Breast epithelium (tissue), 4 donors: ENCODE data around the gene CAPN15. TPM values are rescaled to one million over a fixed set of nuclear protein-coding genes. Genes with fewer than 3 reads are reported as not detected.

Source experiments
- DNase-seq, 2 donors: peaks; one replicate each; pipeline ENCODE4 v3.0.0-alpha.2; 2019; ENCODE audit warnings: low spot score in 2 of 2
- H3K27ac ChIP-seq, 2 donors: fragments of 200-600 bp; sonication (generic) in 1 of 2; one replicate each; pipeline ENCODE4 v1.5.1; 2016 to 2019; ENCODE audit warnings: mild to moderate bottlenecking in 1 of 2
- H3K27me3 ChIP-seq, 2 donors: fragments of 200-600 bp; sonication (generic) in 1 of 2; one replicate each; pipeline versions ENCODE4 v1.5.1 to v1.6.0; 2017 to 2019; ENCODE audit warnings: control low read depth in 1 of 2, mild to moderate bottlenecking in 1 of 2
- H3K36me3 ChIP-seq: fragments of 200-600 bp; one replicate; pipeline ENCODE4 v1.5.1; 2019
- H3K4me1 ChIP-seq, 2 donors: fragments of 200-600 bp; sonication (generic); one replicate each; pipeline ENCODE4 v1.5.1; 2016 to 2019; ENCODE audit warnings: control low read depth in 1 of 2
- H3K4me3 ChIP-seq, 3 donors: fragments of 200-600 bp; sonication (generic); 1 replicate in 2 of 3; 2 replicates in 1 of 3; pipeline ENCODE4 v1.5.1; 2016 to 2019; ENCODE audit warnings: mild to moderate bottlenecking in 3 of 3, moderate library complexity in 2 of 3
- H3K9me3 ChIP-seq, 2 donors: fragments of 200-600 bp; sonication (generic) in 1 of 2; one replicate each; pipeline ENCODE4 v1.5.1; 2016 to 2019; ENCODE audit warnings: control low read depth in 1 of 2
- CTCF ChIP-seq, 3 donors: fragments of 450-650 bp; IDR thresholded peaks; one replicate each; pipeline ENCODE4 v1.5.1; 2016 to 2017; ENCODE audit warnings: antibody characterized with exemption in 3 of 3, mild to moderate bottlenecking in 3 of 3, moderate library complexity in 3 of 3
- POLR2A ChIP-seq: fragments of 450-650 bp; IDR thresholded peaks from one replicate; pipeline ENCODE4 v1.6.1; 2016; ENCODE audit warnings: antibody characterized with exemption, mild to moderate bottlenecking, moderate library complexity
- POLR2AphosphoS5 ChIP-seq, 3 donors: sonication (generic); formaldehyde crosslinking; IDR thresholded peaks; one replicate each; pipeline ENCODE4 v1.6.1; 2017; ENCODE audit warnings: antibody characterized with exemption in 3 of 3
- intact Hi-C: fragments of 100-400 bp; cut with DNase I; formaldehyde crosslinking; loops from one replicate; pipeline ENCODE4 v1.15.1; 2023; ENCODE audit warnings: low total_unique reads
- total RNA-seq, 3 donors: library from RNA; depleted of rRNA; stranded (reverse); fragments of >200 nt; gene quantifications; one replicate each; pipeline ENCODE4 v1.1.0, GENCODE V29; 2016

CAPN15 gene
- total RNA-seq, 3 donors from 2014 or later, result 15.4 to 27.2 (median 15.5) TPM

GRCh38 chr16:515175-515938, 12.2 kb upstream of the CAPN15 start:
- H3K4me3 ChIP-seq, result no peak overlapping the region
- H3K27me3 ChIP-seq, result no peaks in the 10 kb centered on the region
- H3K9me3 ChIP-seq, result no peaks in the 10 kb centered on the region
- TF ChIP-seq POLR2A (no peak), CTCF (IDR thresholded peaks at IDR 0.05) (no peak)
- intact Hi-C loops, result no loop called here
- H3K27ac ChIP-seq, result no peak overlapping the region
- no peak for DNase-seq
- no peaks in the 10 kb centered on the region for H3K36me3 ChIP-seq
- no peaks in the 10 kb centered on the region for H3K4me1 ChIP-seq

- H3K4me3 ChIP-seq, result no peak overlapping the region
- no peak for TF ChIP-seq POLR2AphosphoS5 (IDR thresholded peaks at IDR 0.05)
- no peak for TF ChIP-seq CTCF (IDR thresholded peaks at IDR 0.05)
- TF ChIP-seq POLR2A, result no peak
- H3K9me3 ChIP-seq, result no peaks in the 10 kb centered on the region
- H3K36me3 ChIP-seq, result no peaks in the 10 kb centered on the region
- intact Hi-C loops, result no loop called here
- no peaks in the 10 kb centered on the region for H3K4me1 ChIP-seq
- no peaks in the 10 kb centered on the region for H3K27me3 ChIP-seq
- H3K27ac ChIP-seq, result no peak overlapping the region
- DNase-seq, result no peak
Measured at GRCh38 chr16:515939-516226, 11.6 kb upstream of the CAPN15 start.

- no peaks in the 10 kb centered on the region for H3K9me3 ChIP-seq
- no peak overlapping the region for H3K4me3 ChIP-seq
- no peak for TF ChIP-seq CTCF (IDR thresholded peaks at IDR 0.05)
- no peak for TF ChIP-seq POLR2A
- TF ChIP-seq POLR2AphosphoS5 (IDR thresholded peaks at IDR 0.05), result no peak
- no peaks in the 10 kb centered on the region for H3K36me3 ChIP-seq
- intact Hi-C loops, result no loop called here
- H3K27ac ChIP-seq, result no peak overlapping the region
- DNase-seq, result no peak
- H3K4me1 ChIP-seq, result peaks cover 0 to under 1% of the 10 kb centered on the region in 2 donors
- no peaks in the 10 kb centered on the region for H3K27me3 ChIP-seq
Measured at GRCh38 chr16:516301-516700, 11.2 kb upstream of the CAPN15 start.

GRCh38 chr16:518858-519257, 8.7 kb upstream of the CAPN15 start:
- H3K36me3 ChIP-seq, result no peaks in the 10 kb centered on the region
- no peaks in the 10 kb centered on the region for H3K9me3 ChIP-seq
- H3K4me3 ChIP-seq, result no peak overlapping the region
- H3K4me1 ChIP-seq, result peaks cover 0 to 4% of the 10 kb centered on the region in 2 donors
- DNase-seq, result no peak
- TF ChIP-seq POLR2A (no peak), CTCF (IDR thresholded peaks at IDR 0.05) (no peak), POLR2AphosphoS5 (IDR thresholded peaks at IDR 0.05) (no peak)
- no peaks in the 10 kb centered on the region for H3K27me3 ChIP-seq
- intact Hi-C loops, result no loop called here
- H3K27ac ChIP-seq, result no peak overlapping the region

GRCh38 chr16:519425-519824, 8.1 kb upstream of the CAPN15 start:
- no peaks in the 10 kb centered on the region for H3K36me3 ChIP-seq
- no peak overlapping the region for H3K4me3 ChIP-seq
- no peak overlapping the region for H3K27ac ChIP-seq
- H3K9me3 ChIP-seq, result no peaks in the 10 kb centered on the region
- TF ChIP-seq POLR2AphosphoS5 (IDR thresholded peaks at IDR 0.05) (no peak), POLR2A (no peak), CTCF (IDR thresholded peaks at IDR 0.05) (no peak)
- intact Hi-C loops, result no loop called here
- peaks cover 0 to 4% of the 10 kb centered on the region in 2 donors for H3K4me1 ChIP-seq
- no peak for DNase-seq
- no peaks in the 10 kb centered on the region for H3K27me3 ChIP-seq
